BJ (cell line): Measurements from ENCODE around the gene SLC6A16. TPM values are rescaled to one million over a fixed set of nuclear protein-coding genes. Genes with fewer than 3 reads are reported as not detected.
"Not testable (repeated sequence)": the region's sequence is repeated elsewhere in the genome, so short reads cannot be mapped to it uniquely, and the experiment has no call there.

Experiments used
- CTCF ChIA-PET: fragments of 350-600 bp; formaldehyde crosslinking; extraction: SDS; loops from one replicate; lab custom pipeline; 2021; ENCODE audit warnings: antibody characterized with exemption, inconsistent platforms; lab: Yijun Ruan, JAX
- POLR2A ChIA-PET: fragments of 300-600 bp; sonication (Branson Sonifier 250); formaldehyde crosslinking; extraction: SDS; loops from one replicate; lab custom pipeline; 2021; ENCODE audit warnings: antibody characterized with exemption; lab: Charles Lee
- DNase-seq: peaks from one replicate; pipeline ENCODE4 v3.0.0-alpha.2; 2011; ENCODE audit warnings: low read depth
- H3K27me3 ChIP-seq: 2 replicates; pipeline ENCODE4 v1.6.0; 2011; ENCODE audit warnings: low read length; ENCODE audit not compliant: control insufficient read depth, insufficient read depth
- H3K36me3 ChIP-seq: 2 replicates; pipeline ENCODE4 v1.5.1; 2011; ENCODE audit warnings: low read length; ENCODE audit not compliant: control insufficient read depth, insufficient read depth
- H3K4me3 ChIP-seq: 2 replicates; pipeline ENCODE4 v1.5.1; 2011; ENCODE audit warnings: low read depth, mild to moderate bottlenecking, control low read depth, low read length
- polyA plus RNA-seq: library from polyadenylated mRNA; depleted of rRNA; stranded (reverse); fragments of >200 nt; gene quantifications from 2 replicates; pipeline ENCODE4 v1.2.3, GENCODE V29; 2011
- TF ChIP-seq, protein P1 (sequence below): IDR thresholded peaks from 2 replicates; pipeline ENCODE4 v1.5.1; 2011; ENCODE audit warnings: low read depth, mild to moderate bottlenecking, control low read depth, inconsistent platforms, low read length, moderate library complexity; ENCODE audit not compliant: insufficient read depth

Gene SLC6A16
- polyA plus RNA-seq, 1 experiment, result 0.42 TPM

DNA sequence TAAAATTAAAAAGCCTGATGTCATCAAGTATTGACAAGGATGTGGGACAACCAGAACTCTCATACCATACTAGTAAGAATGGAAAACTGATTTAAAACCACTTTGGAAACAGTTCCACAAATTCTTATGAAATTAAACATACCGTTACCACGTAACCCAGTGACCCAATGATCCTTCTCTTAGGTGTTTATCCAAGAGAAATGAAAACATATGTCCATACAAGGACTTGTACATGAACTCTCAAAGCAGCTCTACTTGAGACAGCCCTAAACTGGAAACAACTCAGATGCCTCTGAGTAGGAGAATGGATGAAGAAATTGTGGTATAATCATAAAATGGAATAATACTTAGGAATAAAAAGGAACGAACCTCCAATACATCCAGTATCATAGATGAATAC is 27.6 kb downstream of the SLC6A16 start:
- ChIA-PET CTCF (interaction anchor here (1.0 kb wide), 1 partner anchor 24 kb away, joined by 3 read pairs; no protein-coding TSS in a partner anchor), POLR2A (no interaction called here)
- TF ChIP-seq, protein P1, sequence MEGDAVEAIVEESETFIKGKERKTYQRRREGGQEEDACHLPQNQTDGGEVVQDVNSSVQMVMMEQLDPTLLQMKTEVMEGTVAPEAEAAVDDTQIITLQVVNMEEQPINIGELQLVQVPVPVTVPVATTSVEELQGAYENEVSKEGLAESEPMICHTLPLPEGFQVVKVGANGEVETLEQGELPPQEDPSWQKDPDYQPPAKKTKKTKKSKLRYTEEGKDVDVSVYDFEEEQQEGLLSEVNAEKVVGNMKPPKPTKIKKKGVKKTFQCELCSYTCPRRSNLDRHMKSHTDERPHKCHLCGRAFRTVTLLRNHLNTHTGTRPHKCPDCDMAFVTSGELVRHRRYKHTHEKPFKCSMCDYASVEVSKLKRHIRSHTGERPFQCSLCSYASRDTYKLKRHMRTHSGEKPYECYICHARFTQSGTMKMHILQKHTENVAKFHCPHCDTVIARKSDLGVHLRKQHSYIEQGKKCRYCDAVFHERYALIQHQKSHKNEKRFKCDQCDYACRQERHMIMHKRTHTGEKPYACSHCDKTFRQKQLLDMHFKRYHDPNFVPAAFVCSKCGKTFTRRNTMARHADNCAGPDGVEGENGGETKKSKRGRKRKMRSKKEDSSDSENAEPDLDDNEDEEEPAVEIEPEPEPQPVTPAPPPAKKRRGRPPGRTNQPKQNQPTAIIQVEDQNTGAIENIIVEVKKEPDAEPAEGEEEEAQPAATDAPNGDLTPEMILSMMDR, result no peak
- no peaks in the 10 kb centered on the region for H3K27me3 ChIP-seq
- no peaks in the 10 kb centered on the region for H3K36me3 ChIP-seq
- no peak overlapping the region for H3K4me3 ChIP-seq
- DNase-seq, result no peak

DNA sequence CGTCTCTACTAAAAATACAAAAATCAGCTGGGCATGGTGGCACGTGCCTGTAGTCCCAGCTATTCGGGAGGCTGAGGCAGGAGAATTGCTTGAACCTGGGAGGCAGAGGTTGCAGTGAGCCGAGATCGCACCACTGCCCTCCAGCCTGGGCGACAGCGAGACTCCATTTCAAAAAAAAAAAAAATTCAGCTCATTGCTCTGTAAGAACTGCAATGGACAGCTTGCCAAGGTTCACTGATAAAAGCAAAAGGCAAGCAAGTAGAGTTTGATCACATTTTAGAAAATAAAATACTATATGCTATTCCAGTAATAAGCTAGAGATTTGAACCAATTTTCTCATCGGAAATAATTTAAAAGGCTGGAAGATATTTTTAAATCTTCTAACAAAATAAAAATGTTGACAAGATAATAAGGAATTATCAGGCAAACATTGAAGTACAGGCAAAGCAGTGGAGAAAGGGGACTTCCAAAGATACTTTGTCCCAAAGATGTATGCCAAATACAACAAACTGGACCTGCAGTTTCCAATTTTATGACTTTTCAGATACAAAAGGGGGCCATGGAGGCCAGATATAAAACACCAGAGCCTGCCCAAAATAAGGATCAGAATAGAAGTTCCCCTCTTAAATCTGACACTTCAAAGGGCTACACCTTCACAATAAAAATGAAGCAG is 29.6 kb downstream of the SLC6A16 start:
- DNase-seq, result no peak
- POLR2A ChIA-PET, result no interaction called here
- CTCF ChIA-PET, result interaction anchor here (0.6 to 1.4 kb wide), 3 partner anchors 29 to 44 kb away, joined by 3 to 4 read pairs (median 3); no protein-coding TSS in a partner anchor

DNA sequence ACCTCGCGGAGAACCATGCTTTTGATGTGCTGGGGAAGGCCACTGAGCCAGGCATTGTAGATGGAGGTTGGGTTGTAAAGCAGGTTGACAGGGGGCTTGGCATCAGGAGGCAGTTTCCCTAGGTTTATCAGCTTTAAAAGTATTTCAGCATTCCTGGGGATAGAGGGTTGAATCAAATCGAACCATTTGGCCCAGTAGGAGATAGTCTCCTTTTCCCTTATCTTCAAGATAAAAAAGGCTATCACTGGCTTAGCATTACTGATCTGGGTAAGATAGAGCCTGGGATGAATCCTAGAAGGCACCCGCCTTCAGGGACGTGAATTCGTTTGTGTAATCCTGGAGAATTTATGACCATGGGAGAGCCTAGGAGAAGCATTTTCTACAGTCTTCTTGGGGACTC is 30.6 kb downstream of the SLC6A16 start:
- CTCF ChIA-PET, result interaction anchor here (3.1 kb wide), 1 partner anchor 8 kb away, joined by 17 read pairs; no protein-coding TSS in a partner anchor
- POLR2A ChIA-PET, result no interaction called here
- TF ChIP-seq, protein P1, result no peak

More for the DNA sequence above, 29.6 kb downstream of the SLC6A16 start:
- Histone ChIP-seq H3K27me3 (no peaks in the 10 kb centered on the region), H3K36me3 (no peaks in the 10 kb centered on the region), H3K4me3 (no peak overlapping the region)
- TF ChIP-seq, protein P1, result no peak

DNA sequence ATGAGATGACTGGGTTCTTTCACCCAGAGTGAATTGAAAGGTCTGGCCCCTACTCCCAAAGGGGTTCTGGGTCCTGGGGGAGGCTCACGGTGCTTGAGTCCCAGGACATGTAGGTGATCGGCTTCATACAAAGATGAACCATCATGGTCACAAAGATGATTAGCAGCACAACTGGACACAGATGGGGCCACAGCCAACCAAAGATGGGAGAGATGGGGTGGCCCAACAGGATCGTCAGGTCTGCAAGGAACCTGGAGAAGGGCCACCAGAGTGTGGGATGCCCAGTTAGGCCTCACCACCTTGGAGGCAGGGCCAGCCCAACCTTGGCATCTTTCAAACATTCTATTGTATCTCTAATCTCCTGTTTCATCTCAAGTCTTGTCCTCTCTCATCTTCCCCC is 34.5 kb downstream of the SLC6A16 start:
- CTCF ChIA-PET, result no interaction called here
- POLR2A ChIA-PET, result no interaction called here

More for the DNA sequence above, 30.6 kb downstream of the SLC6A16 start:
- DNase-seq, result no peak
- Histone ChIP-seq H3K27me3 (no peaks in the 10 kb centered on the region), H3K4me3 (no peak overlapping the region), H3K36me3 (no peaks in the 10 kb centered on the region)

DNA sequence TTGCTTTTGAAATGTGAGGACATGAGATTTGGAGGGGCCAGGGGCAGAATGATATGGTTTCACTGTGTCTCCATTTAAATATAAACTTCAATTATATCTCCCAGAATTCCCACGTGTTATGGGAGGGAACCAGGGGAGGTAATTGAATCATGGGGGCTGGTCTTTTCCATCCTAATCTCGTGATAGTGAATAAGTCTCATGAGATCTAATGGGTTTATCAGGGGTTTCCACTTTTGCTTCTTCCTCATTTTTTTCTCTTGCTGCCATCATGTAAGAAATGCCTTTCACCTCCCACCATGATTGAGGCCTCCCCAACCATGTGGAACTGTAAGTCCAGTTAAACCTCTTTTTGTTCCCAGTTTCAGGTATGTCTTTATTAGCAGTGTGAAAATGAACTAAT is 35.7 kb downstream of the SLC6A16 start:
- H3K4me3 ChIP-seq, H3K36me3 ChIP-seq, POLR2A ChIA-PET, H3K27me3 ChIP-seq, DNase-seq: not testable (repeated sequence)
- CTCF ChIA-PET, result interaction anchor here (0.7 to 1.7 kb wide), 3 partner anchors 10 to 23 kb away, joined by 3 to 10 read pairs (median 3); no protein-coding TSS in a partner anchor

More for the DNA sequence above, 34.5 kb downstream of the SLC6A16 start:
- H3K4me3 ChIP-seq, result no peak overlapping the region
- H3K36me3 ChIP-seq, result no peaks in the 10 kb centered on the region
- DNase-seq, result no peak
- no peaks in the 10 kb centered on the region; the same call in 1 of the 2 replicates for H3K27me3 ChIP-seq
- TF ChIP-seq, protein P1, result no peak

DNA sequence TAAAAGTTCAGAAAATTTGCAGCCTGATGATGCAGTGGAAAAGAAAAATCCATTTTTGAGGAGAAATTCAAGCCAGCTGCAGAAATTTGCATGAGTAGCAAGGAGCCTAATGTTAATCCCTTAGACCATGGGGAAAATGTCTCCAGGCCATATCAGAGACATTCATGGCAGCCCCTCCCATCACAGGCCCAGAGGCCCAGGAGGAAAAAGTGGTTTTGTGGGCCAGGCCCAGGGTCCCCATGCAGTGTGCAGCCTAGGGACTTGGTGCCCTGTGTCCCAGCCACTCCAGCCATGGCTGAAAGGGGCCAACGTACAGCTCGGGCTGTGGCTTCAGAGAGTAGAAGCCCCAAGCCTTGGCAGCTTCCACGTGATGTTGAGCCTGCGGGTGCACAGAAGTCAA is 36.8 kb downstream of the SLC6A16 start:
- POLR2A ChIA-PET, H3K27me3 ChIP-seq, DNase-seq, H3K4me3 ChIP-seq, H3K36me3 ChIP-seq: not testable (repeated sequence)
- CTCF ChIA-PET, result interaction anchor here (1.7 kb wide), 1 partner anchor 13 kb away, joined by 10 read pairs; no protein-coding TSS in a partner anchor
